NCI-H187 treated with DMSO at 0.1 percent for 48 hours (cell line): ENCODE results near the gene ITPR2.

ENCODE experiments used
- DNase-seq: peaks from one replicate; lab custom pipeline; 2025; lab: John Stamatoyannopoulos, UW

ITPR2 gene

GRCh38 chr12:26389343-26389742, 443.7 kb downstream of the ITPR2 start:
- DNase-seq: no peak

- no peak for DNase-seq
Observed at GRCh38 chr12:26384536-26384935, 448.5 kb downstream of the ITPR2 start.

GRCh38 chr12:26383041-26383440, 450.0 kb downstream of the ITPR2 start:
- no peak for DNase-seq

DNA sequence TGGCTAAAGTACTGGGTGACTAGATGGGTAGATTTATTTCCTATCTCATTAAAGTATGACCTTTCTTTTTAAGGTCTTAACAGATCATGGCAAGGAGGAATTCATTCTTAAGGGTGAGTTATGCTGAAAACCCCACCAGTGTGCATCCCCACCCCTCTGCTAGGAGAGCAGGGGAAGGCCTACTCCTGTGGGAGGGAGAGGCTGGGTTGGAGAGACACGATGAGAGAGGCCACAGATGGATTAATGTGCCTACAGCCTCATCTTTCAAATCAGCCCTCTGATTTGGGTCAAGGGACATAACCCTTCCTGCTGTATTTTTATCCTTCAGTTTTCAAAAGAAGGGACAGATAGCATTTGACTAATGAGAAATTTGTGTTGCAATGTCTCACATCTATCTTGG, 452.1 kb downstream of the ITPR2 start:
- no peak for DNase-seq

DNA sequence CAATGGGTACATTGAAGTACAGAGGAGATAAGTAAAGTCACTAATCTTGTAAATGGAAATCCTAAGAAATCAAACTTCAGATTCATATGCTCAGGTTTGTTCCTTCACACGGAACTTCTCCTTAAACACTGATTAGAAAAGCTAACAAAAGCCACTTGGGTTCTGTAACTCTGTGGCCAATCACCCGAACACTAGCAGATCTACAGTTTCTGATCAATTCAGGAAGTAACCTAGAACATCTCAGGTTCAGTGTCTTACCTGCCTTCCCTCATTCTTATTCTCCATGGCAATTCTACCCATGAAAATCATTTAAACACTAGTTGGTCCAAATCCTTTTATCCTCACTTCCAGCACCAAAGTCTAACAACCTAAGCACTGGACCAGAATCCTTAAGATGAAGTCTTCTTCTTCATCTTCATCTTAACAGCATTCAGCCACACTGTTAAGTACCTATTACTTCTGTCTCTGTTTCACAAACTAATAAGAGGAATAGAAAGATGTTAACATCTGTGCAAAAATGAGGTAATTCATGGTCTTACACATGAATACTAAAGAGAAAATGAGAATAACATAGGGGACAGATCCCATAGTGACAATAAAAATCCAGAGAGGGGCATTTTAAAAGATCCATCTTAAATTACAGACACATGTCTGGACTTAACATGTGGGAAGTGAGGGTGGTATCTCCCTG, 453.1 kb downstream of the ITPR2 start:
- no peak for DNase-seq

DNA sequence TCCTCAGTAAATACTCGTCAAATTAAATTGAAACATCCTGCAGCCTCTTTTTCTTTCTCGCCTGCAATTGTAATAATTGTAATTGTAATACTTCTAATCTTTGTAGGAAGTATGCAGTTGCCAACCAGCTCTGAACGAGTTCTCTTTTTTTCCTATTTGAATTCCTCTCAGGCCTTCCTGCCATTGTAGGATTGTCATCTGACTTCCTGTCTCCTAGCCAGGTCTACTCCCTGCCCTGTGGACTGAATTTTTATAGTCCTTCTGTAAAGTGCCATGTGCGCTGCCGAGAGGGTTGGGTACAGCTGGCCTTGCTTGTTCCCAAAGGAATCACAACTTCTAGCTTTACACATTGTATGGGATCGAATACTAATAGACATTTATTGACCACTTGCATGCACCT, 454.3 kb downstream of the ITPR2 start:
- no peak for DNase-seq

DNA sequence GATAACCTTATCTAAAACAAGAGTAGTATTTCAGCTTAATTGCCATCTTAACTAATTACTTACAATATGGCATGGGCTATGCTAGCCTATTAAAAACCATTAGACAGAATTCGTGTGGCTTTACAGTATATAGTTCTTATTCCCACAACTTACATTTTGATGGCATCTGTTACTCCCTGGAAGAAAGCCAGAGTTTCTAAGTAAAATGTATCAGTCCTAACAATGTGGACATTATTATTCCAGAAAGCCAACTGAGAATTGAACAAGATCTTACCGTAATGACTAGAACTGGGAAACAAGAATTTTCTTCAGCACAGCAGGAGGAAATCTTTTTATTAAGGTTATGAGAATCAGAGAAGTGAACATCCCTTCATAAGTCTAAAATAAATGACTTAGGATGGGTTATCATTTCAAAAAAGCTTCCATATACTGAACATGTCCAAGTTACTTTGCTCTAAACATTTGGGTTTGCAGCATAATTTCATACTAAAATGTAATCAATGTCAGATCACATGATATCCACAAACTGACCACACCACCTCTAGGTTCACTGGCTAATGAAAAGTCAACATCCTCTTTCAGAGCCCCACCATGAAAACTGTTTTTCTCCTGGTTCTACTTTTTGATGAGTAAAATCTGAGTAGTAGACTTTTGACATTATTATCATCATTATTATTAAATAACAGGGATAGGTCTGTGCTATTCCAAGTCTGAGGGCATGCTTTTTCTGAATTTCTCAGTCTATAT, 457.9 kb downstream of the ITPR2 start:
- DNase-seq: no peak

DNA sequence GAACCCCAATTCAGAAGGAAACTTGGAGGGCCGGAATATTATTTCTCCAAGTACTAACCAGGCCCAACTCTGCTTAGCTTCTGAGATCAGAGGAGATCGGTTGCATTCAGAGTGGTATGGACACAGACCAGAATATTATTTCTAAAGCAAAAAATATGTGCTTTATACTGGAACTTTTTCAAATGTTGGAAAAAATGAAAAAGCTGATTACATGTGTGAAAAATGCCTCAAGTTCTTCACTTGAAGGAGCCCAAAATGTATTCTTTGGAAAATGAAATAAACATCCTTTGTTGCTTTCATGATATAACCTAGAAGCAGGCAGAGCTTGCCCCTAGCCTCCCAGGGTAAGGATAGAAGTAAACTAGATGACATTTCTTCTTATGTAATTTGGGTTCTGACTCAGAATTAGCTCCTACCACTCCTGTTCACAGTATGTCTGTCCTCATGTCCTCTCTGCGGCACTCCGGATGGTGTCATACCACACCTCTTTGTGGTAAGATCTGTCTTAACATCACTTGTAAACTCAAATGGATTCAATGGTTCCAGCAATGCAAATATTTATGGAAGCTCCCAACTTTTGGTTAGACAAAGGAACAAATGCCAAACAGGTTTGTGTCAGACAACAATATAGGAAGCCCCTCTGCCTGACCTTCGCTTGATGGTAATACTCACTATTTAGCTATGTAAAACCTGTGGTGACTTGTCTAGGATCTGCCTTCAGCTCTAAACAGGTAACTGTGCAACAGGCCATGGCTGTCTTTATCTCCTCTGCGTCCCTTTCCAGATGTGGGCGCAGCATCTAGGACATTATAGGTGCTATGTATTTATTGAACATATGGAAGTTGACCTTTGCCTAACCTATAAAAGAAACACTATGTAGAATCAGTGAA, 459.1 kb downstream of the ITPR2 start:
- no peak for DNase-seq

DNA sequence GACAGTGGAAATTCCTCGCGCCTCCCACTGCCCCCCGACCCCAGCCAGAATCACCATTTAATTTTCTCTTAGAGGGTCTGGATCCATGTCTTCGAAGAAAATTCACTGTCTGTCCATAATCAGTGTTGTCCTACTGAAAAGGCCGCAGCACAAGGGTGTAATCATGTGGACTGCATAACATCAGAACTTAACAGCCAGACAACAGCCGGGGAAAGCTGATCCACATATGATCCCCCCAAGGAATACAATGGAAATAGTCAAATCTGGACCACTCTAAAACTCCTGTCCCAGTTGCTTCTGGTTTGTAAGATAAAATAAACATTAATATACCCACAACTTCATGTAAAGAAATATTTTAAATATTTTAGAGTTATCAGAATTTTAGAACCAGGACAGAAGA, 460.1 kb downstream of the ITPR2 start:
- DNase-seq: no peak

- DNase-seq: no peak
Observed at GRCh38 chr12:26370098-26370497, 462.9 kb downstream of the ITPR2 start.

DNA sequence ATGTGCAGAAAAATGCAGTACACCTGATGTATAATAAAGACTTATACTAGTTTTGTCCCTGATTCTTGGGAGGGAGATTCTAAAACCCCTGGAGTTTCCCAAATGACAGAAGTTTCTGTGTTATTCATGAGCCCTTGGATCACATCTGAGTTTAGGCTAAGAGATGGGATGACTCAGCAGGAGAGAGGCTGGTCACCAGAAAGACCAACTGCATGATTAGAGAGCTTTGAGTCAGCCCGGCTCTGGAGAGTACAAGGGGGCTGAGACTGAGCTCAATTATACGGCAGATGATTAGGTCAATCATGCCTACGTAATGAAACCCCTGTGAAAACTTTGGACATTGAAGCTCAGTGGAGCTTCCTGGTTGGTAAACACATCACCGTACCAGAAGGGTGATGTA, 463.4 kb downstream of the ITPR2 start:
- no peak for DNase-seq

DNA sequence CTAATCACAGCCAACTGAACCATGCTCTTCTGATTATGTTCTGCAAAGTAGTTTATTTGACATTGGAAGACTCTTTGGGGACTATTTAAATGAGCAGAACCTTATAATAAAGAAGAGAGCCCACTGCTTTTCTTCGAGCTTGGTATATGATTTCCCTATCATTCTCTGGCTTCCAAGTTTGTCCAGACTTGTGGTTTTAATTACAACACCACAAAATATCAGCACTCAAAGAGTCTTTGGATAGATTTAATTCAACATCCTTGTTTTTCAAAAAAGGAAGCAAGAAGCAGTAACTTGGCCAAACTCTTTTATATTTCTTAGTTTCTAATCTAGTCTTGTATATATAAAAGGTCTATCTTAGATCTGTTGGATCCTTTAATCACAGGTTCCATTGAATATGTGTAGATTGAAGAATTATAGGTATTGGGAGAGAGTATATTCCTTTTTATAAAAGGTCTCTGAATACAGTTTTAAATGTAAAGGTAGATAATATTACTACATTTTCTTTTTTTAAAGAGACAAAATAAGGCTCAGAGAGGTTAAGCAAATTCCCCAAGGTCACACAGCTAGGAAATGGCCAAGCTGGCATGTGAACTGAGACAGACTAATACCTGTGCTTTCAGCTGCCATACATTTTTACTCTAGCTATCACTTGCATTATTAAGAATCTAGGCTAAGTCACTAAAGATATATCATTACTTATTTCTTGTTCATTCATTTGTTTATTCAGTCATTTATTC, 464.8 kb downstream of the ITPR2 start:
- no peak for DNase-seq

- no peak for DNase-seq
Observed at GRCh38 chr12:26361964-26362363, 471.0 kb downstream of the ITPR2 start.

DNA sequence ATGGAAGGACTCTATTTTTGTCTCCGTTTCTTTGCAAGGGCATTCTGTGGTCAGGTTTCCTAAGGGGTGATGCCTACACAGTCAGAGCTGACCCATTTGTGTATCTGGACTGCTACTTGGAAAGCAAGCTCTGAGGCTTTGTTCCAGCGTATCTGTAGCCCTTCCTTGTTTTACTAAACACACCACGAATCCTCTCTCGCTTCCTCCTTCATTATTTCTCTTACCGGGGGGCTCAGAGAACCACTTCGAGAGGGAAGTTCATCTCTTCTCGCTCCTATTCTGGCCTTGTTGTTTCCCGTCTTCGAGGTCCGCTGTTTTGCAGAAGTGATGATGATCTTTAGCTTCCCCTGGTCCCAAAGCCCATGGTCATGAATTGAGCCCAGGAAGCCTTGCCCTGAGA, 472.9 kb downstream of the ITPR2 start:
- no peak for DNase-seq

GRCh38 chr12:26359576-26359975, 473.4 kb downstream of the ITPR2 start:
- no peak for DNase-seq

- no peak for DNase-seq
Observed at GRCh38 chr12:26358651-26359050, 474.3 kb downstream of the ITPR2 start.

DNA sequence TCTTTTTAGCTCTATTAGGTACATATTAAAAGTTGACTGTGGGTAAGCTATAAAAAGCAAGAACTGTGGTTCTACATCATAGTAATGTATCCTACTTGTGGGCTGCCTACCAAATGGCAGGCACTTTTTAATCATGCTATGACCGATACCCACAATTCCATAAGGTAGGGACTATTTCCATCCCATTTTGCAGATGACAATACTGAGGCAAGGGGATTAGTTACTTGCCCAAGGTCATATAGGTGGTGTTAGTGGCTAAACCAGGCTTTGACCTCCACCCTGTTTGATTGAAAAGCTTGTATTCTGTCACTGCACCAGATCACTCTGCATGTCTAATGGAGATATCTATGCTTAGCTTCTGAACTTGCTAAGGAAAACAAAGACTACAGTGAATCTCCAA, 485.7 kb downstream of the ITPR2 start:
- no peak for DNase-seq

- no peak for DNase-seq
Observed at GRCh38 chr12:26346736-26347135, 486.3 kb downstream of the ITPR2 start.

DNA sequence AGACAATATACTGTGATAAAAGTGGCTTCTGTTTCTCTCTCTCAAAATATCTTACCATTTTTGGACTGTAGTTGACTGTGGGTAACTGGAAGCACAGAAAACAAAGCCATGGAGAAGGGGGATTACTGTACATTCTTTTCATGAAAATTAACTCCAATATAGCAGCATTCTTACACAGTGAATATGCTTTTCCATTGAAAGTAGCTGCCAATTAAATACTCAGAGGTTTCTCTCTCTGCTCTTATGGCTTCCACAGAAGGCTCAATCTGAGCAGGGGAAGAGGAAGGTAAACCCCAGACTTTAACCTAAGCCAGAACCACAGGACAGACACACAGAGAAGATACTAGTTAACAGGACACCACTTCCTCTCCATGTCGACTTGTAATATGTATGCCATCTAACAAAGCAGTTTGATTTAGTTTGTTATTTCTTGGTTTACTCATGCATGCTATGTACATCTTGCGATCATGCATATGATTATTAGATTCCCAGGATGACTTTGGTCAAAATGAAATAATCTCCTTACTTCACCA, 487.5 kb downstream of the ITPR2 start:
- DNase-seq: no peak

GRCh38 chr12:26341491-26341890, 491.5 kb downstream of the ITPR2 start:
- DNase-seq: no peak

- DNase-seq: no peak
Observed at GRCh38 chr12:26340649-26341048, 492.3 kb downstream of the ITPR2 start.

GRCh38 chr12:26339976-26340375, 493.0 kb downstream of the ITPR2 start:
- DNase-seq: no peak
